Vagina (tissue), 2 donors: Measurements from ENCODE around the gene KRT15. TPM values are rescaled to one million over a fixed set of nuclear protein-coding genes. Genes with fewer than 3 reads are reported as not detected.

ENCODE experiments used
- DNase-seq, 2 donors: peaks; one replicate each; pipeline ENCODE4 v3.0.0-alpha.2; 2017; ENCODE audit errors: extremely low spot score in 2 of 2
- H3K27ac ChIP-seq: fragments of 200-600 bp; sonication (generic); one replicate; pipeline ENCODE4 v1.5.1; 2019
- H3K27me3 ChIP-seq: fragments of 200-600 bp; sonication (generic); one replicate; pipeline ENCODE4 v1.5.1; 2019
- H3K36me3 ChIP-seq, 2 donors: fragments of 200-600 bp; sonication (generic); one replicate each; pipeline ENCODE4 v1.5.1; 2017 to 2019
- H3K4me1 ChIP-seq: fragments of 200-600 bp; sonication (generic); one replicate; pipeline ENCODE4 v1.5.1; 2019
- H3K4me3 ChIP-seq, 2 donors: fragments of 200-600 bp; sonication (generic); 1 replicate in 1 of 2; 2 replicates in 1 of 2; pipeline ENCODE4 v1.5.1; 2016 to 2019
- H3K9me3 ChIP-seq: fragments of 200-600 bp; sonication (generic); one replicate; pipeline ENCODE4 v1.5.1; 2019
- CTCF ChIP-seq, 3 experiments: fragments of 450-650 bp in 2 of 3; fragments of 200-600 bp in 1 of 3; sonication (generic) in 1 of 3; IDR thresholded peaks; one replicate each; pipeline ENCODE4 v1.5.1; 2017 to 2019; ENCODE audit warnings: antibody characterized with exemption in 3 of 3, mild to moderate bottlenecking in 2 of 3, moderate library complexity in 2 of 3
- POLR2A ChIP-seq, 2 donors: fragments of 450-650 bp; IDR thresholded peaks; one replicate each; pipeline ENCODE4 v1.6.1; 2017; ENCODE audit warnings: antibody characterized with exemption in 2 of 2, mild to moderate bottlenecking in 2 of 2, moderate library complexity in 2 of 2
- POLR2AphosphoS5 ChIP-seq, 2 donors: sonication (generic); formaldehyde crosslinking; IDR thresholded peaks; one replicate each; pipeline ENCODE4 v1.9.0; 2017; ENCODE audit warnings: antibody characterized with exemption in 2 of 2, mild to moderate bottlenecking in 2 of 2, low read depth in 1 of 2; ENCODE audit not compliant: insufficient read depth in 1 of 2
- intact Hi-C: fragments of 100-400 bp; cut with DNase I; formaldehyde crosslinking; loops from one replicate; pipeline ENCODE4 v1.15.1; 2023
- total RNA-seq: library from RNA; depleted of rRNA; stranded (reverse); fragments of >200 nt; gene quantifications from one replicate; pipeline ENCODE4 v1.2.3, GENCODE V29; 2016

The KRT15 gene
- total RNA-seq, 1 donor from 2014 or later: 931 TPM

- DNase-seq: no peak
- no peak overlapping the region for H3K27ac ChIP-seq
- no peak overlapping the region for H3K4me3 ChIP-seq
- H3K27me3 ChIP-seq: no peaks in the 10 kb centered on the region
- intact Hi-C loops: no loop called here
- TF ChIP-seq CTCF (IDR thresholded peaks at IDR 0.05): no peak
- no peak for TF ChIP-seq POLR2A (IDR thresholded peaks at IDR 0.05)
- TF ChIP-seq POLR2AphosphoS5 (IDR thresholded peaks at IDR 0.05; ENCODE audit: insufficient read depth in 1 of 2, low read depth in 1 of 2): no peak
- H3K9me3 ChIP-seq: no peaks in the 10 kb centered on the region
- no peaks in the 10 kb centered on the region for H3K36me3 ChIP-seq
- peaks cover 43% of the 10 kb centered on the region for H3K4me1 ChIP-seq
Observed at GRCh38 chr17:41531993-41532392, 13.3 kb upstream of the KRT15 start.

GRCh38 chr17:41530062-41531048, 11.7 kb upstream of the KRT15 start:
- peak overlapping the region; percentile 87 for H3K27ac ChIP-seq
- no peaks in the 10 kb centered on the region for H3K9me3 ChIP-seq
- no peaks in the 10 kb centered on the region for H3K27me3 ChIP-seq
- intact Hi-C loops: no loop called here
- H3K36me3 ChIP-seq: peaks cover 0 to 1% of the 10 kb centered on the region in 2 donors
- H3K4me3 ChIP-seq: no peak overlapping the region
- TF ChIP-seq POLR2A (IDR thresholded peaks at IDR 0.05): no peak
- TF ChIP-seq CTCF (IDR thresholded peaks at IDR 0.05): no peak
- no peak for TF ChIP-seq POLR2AphosphoS5 (IDR thresholded peaks at IDR 0.05; ENCODE audit: insufficient read depth in 1 of 2, low read depth in 1 of 2)
- peaks cover 34% of the 10 kb centered on the region for H3K4me1 ChIP-seq
- DNase-seq: no peak

- TF ChIP-seq CTCF (IDR thresholded peaks at IDR 0.05): no peak
- no peak for TF ChIP-seq POLR2AphosphoS5 (IDR thresholded peaks at IDR 0.05; ENCODE audit: insufficient read depth in 1 of 2, low read depth in 1 of 2)
- TF ChIP-seq POLR2A (IDR thresholded peaks at IDR 0.05): no peak
- intact Hi-C loops: no loop called here
- Histone ChIP-seq H3K9me3 (no peaks in the 10 kb centered on the region), H3K27me3 (no peaks in the 10 kb centered on the region), H3K36me3 (peaks cover 0 to 5% of the 10 kb centered on the region in 2 donors), H3K4me1 (peaks cover 41% of the 10 kb centered on the region), H3K4me3 (no peak overlapping the region), H3K27ac (peak overlapping the region; percentile 87)
- no peak for DNase-seq
Observed at GRCh38 chr17:41529491-41529915, 10.8 kb upstream of the KRT15 start.

- no peak for DNase-seq
- H3K27me3 ChIP-seq: no peaks in the 10 kb centered on the region
- TF ChIP-seq POLR2AphosphoS5 (IDR thresholded peaks at IDR 0.05; ENCODE audit: insufficient read depth in 1 of 2, low read depth in 1 of 2): no peak
- TF ChIP-seq POLR2A (IDR thresholded peaks at IDR 0.05): no peak
- TF ChIP-seq CTCF (IDR thresholded peaks at IDR 0.05): no peak
- no peaks in the 10 kb centered on the region for H3K9me3 ChIP-seq
- intact Hi-C loops: no loop called here
- peak overlapping the region; percentile 87 for H3K27ac ChIP-seq
- H3K36me3 ChIP-seq: peaks cover 0 to 5% of the 10 kb centered on the region in 2 donors
- no peak overlapping the region for H3K4me3 ChIP-seq
- peaks cover 47% of the 10 kb centered on the region for H3K4me1 ChIP-seq
Observed at GRCh38 chr17:41528959-41529353, 10.3 kb upstream of the KRT15 start.
